GM12878 (cell line): ENCODE measurements around the gene CASTOR1.

Source experiments
- CTCF ChIP-seq, 3 experiments: IDR thresholded peaks in 2 of 3; conservative IDR thresholded peaks in 1 of 3; 2 replicates each; pipeline ENCODE4 v1.5.1; 2011; ENCODE audit warnings: low read depth in 3 of 3, low read length in 3 of 3, mild to moderate bottlenecking in 3 of 3, control low read depth in 2 of 3, moderate library complexity in 2 of 3, inconsistent platforms in 1 of 3, mixed read lengths in 1 of 3; ENCODE audit not compliant: control insufficient read depth in 2 of 3, insufficient read depth in 1 of 3; ENCODE audit errors: extremely low read depth in 1 of 3
- ETV6 ChIP-seq, 2 experiments: fragments of 450-650 bp in 1 of 2; IDR thresholded peaks in 1 of 2; conservative IDR thresholded peaks in 1 of 2; 2 replicates each; pipeline ENCODE4 v1.6.1; 2014; ENCODE audit warnings: antibody characterized with exemption in 1 of 2, borderline replicate concordance in 1 of 2, low read depth in 1 of 2, mild to moderate bottlenecking in 1 of 2, moderate library complexity in 1 of 2
- NKRF ChIP-seq: fragments of 450-650 bp; conservative IDR thresholded peaks from 2 replicates; pipeline ENCODE4 v1.6.1; 2017; ENCODE audit warnings: mild to moderate bottlenecking, moderate library complexity

GRCh38 chr22:30314915-30315314 is 25.6 kb upstream of the CASTOR1 start:
- TF ChIP-seq ETV6 (conservative IDR thresholded peaks at IDR 0.05 in 1 of 2, IDR thresholded peaks at IDR 0.05 in 1 of 2; ENCODE audit: borderline replicate concordance in 1 of 2, low read depth in 1 of 2) (no peak), NKRF (no peak), CTCF (IDR thresholded peaks at IDR 0.05 in 2 of 3, conservative IDR thresholded peaks at IDR 0.05 in 1 of 3; ENCODE audit: control insufficient read depth in 2 of 3, extremely low read depth in 1 of 3, insufficient read depth in 1 of 3, low read depth in 3 of 3, low read length in 3 of 3) (no peak)
